Upper lobe of left lung (tissue), 4 donors: ENCODE measurements around the gene SCFD2.

Experiments
- CTCF ChIP-seq, 6 experiments: fragments of 450-650 bp in 4 of 6; fragments of 200-600 bp in 2 of 6; sonication (generic) in 2 of 6; IDR thresholded peaks; one replicate each; pipeline ENCODE4 v1.5.1; 2016 to 2019; ENCODE audit warnings: antibody characterized with exemption in 6 of 6
- EP300 ChIP-seq, 4 donors: sonication (generic); formaldehyde crosslinking; IDR thresholded peaks; one replicate each; pipeline ENCODE4 v1.5.1; 2017; ENCODE audit warnings: antibody characterized with exemption in 4 of 4, control low read depth in 2 of 4
- POLR2A ChIP-seq, 4 donors: fragments of 450-650 bp; IDR thresholded peaks; one replicate each; pipeline ENCODE4 v1.5.1; 2016 to 2017; ENCODE audit warnings: antibody characterized with exemption in 4 of 4, mild to moderate bottlenecking in 2 of 4

- no peak for TF ChIP-seq CTCF (IDR thresholded peaks at IDR 0.05)
- no peak for TF ChIP-seq POLR2A (IDR thresholded peaks at IDR 0.05)
- no peak for TF ChIP-seq EP300 (IDR thresholded peaks at IDR 0.05)
These were observed 461.4 kb downstream of the SCFD2 start for GRCh38 chr4:52904421-52904820.
